LNCaP clone FGC (cell line): Measurements from ENCODE around the gene DRC7.

Experiments
- DNase-seq: peaks from one replicate; pipeline ENCODE4 v3.0.0-alpha.2; 2011; ENCODE audit warnings: low read depth
- H3K4me3 ChIP-seq: 2 replicates; pipeline ENCODE4 v1.5.1; 2011; ENCODE audit warnings: mild to moderate bottlenecking, low read depth, low read length, control low read depth
- TF ChIP-seq, protein P1 (sequence below): IDR thresholded peaks from 2 replicates; pipeline ENCODE4 v1.5.1; 2012; ENCODE audit warnings: mild to moderate bottlenecking; ENCODE audit not compliant: control insufficient read depth, insufficient read depth; ENCODE audit errors: extremely low read depth

DRC7 gene

DNA sequence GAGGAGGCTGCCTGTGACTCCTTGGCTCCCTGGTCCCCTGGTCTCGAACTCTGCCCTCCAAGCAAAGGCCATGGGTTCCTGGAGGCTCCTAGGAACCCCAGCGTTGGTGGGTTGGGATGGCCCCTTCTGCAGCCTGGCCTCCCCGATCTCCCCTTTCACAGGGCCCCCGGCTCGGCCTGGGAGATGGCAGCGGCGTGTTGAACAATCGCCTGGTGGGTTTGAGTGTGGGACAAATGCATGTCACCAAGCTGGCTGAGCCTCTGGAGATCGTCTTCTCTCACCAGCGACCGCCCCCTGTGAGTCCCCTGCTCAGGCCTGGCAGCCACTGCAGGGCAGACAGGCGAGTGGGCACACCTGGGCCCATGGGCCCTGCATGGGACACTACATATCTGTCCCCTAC, 15.6 kb upstream of the DRC7 start:
- no peak overlapping the region for H3K4me3 ChIP-seq
- no peak for DNase-seq
- TF ChIP-seq, protein P1, sequence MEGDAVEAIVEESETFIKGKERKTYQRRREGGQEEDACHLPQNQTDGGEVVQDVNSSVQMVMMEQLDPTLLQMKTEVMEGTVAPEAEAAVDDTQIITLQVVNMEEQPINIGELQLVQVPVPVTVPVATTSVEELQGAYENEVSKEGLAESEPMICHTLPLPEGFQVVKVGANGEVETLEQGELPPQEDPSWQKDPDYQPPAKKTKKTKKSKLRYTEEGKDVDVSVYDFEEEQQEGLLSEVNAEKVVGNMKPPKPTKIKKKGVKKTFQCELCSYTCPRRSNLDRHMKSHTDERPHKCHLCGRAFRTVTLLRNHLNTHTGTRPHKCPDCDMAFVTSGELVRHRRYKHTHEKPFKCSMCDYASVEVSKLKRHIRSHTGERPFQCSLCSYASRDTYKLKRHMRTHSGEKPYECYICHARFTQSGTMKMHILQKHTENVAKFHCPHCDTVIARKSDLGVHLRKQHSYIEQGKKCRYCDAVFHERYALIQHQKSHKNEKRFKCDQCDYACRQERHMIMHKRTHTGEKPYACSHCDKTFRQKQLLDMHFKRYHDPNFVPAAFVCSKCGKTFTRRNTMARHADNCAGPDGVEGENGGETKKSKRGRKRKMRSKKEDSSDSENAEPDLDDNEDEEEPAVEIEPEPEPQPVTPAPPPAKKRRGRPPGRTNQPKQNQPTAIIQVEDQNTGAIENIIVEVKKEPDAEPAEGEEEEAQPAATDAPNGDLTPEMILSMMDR, result no peak

DNA sequence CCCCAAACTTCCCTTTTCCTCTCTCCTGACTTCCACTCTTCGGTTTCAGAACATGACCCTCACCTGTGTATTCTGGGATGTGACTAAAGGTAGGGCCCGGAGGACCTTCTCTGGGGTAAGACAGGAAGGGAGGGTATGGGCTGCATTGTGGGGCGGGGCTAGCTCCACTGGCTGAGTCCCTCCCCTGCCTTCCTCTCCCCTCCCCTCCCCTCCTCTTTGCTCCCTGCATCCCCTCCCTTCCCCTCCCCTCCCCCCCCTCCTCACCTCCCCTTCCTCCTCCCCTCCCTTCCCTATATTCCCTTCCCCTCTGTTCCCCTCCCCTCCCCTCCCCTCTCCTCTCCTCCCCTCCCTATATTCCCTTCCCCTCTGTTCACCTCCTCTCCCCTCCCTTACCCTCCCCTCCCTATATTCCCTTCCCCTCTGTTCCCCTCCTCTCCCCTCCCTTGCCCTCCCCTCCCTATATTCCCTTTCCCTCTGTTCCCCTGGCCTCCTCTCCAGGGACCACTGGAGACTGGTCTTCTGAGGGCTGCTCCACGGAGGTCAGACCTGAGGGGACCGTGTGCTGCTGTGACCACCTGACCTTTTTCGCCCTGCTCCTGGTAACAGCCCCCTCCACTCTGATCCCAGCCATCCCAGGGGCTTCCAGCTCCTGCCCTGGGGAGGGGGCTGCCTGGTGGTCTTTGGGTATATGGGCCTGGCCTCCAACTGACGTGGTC, 14.7 kb upstream of the DRC7 start:
- TF ChIP-seq, protein P1, result no peak
- no peak overlapping the region for H3K4me3 ChIP-seq
- no peak for DNase-seq

- H3K4me3 ChIP-seq, result no peak overlapping the region
- no peak for DNase-seq
- TF ChIP-seq, protein P1, result no peak
These were observed 13.7 kb upstream of the DRC7 start for GRCh38 chr16:57680842-57681375.

- TF ChIP-seq, protein P1, result no peak
- no peak for DNase-seq
These were observed 12.5 kb upstream of the DRC7 start for GRCh38 chr16:57681950-57682728.

GRCh38 chr16:57682809-57683635, 11.6 kb upstream of the DRC7 start:
- H3K4me3 ChIP-seq, result no peak overlapping the region
- no peak for DNase-seq
- TF ChIP-seq, protein P1, result no peak

More at GRCh38 chr16:57681950-57682728, 12.5 kb upstream of the DRC7 start:
- H3K4me3 ChIP-seq, result no peak overlapping the region

- no peak overlapping the region for H3K4me3 ChIP-seq
- TF ChIP-seq, protein P1, result no peak
- DNase-seq, result no peak
These were observed 10.7 kb upstream of the DRC7 start for GRCh38 chr16:57683636-57684545.
